Medulla oblongata (tissue), 1 donor: Measurements from ENCODE around the gene SOX12.
"Not testable (repeated sequence)": the region's sequence is repeated elsewhere in the genome, so short reads cannot be mapped to it uniquely, and the experiment has no call there.

Experiments used
- DNase-seq: peaks from one replicate; pipeline ENCODE4 v3.0.0-alpha.2; 2015; ENCODE audit errors: extremely low spot score

The SOX12 gene

GRCh38 chr20:362271-363254 lies 37.2 kb downstream of the SOX12 start:
- peak; percentile 85 for DNase-seq

DNA sequence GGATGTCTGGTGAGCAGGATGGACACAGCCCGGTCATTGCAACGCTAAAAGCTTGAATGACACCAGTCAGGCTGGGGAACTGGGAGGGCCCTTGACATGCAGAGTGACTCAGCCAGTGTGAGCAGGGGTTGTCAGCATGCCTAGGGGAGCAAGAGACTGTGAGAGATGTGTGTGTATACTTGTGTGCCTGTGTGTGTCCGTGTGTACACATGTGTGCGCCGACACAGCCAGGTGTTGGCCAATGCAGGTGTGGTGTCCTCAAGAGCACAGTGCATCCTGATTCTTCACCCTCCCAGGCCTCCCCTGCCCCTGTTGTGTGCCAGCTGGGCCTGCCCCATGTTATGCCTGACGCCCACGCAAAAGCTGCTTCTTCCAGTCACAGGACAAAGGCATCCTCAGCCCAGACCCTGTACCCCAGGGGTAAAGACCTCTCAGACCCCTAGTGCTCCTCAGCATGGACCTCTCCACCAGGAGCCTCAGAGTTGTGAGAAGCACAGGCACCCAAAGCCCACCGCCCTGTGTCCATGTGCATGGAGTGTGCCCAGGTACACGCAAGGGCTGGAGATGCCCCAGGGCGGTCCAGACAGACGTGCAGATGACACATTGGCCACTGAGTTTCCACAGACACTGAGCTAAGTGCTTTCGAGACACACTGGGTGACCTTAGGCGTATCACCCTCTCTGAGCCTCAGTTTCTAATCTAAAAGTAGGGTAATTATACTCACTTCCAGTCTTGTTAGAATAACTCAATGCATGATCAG lies 38.1 kb downstream of the SOX12 start:
- DNase-seq, result no peak

DNA sequence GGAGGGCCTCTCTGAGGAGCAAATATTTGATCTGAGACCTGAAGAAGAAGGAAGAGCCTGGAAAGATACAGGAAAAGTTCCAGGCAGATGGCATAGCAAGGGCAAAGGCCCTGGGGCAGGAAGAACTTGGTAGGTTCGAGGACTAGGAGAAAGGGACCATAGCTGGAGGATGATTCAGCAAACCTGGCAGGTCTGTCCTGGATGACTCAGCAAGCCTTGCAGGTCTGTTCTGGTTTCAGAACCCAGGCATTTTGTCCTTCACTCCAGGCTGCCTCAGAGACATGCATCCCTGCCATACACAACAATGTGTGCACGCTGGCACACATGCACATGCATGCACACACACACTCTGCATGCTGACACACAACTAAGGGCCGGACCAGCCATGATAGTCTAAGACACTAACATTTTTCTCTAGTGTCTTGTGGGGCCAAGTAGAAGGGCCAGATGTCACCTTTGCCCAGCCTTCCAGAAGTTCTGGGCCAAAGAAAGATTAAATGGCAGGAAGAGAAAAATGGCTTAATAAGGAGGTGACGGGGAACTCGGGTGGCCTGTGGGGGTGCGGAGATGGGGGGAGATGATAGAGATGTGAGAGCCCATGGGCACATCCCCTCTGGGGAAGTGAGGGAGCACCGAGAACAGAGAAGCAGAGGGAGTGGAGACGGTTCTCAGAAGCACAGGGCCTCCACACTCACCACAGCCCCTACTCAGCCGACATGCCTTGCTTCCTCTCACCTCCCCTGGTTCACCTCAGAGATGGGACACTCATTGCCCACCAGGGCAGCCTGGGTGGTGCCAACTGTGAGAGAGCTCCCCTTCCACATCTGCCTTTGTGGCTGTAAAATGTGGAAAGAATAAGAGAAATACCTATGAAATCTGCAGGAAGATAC lies 39.8 kb downstream of the SOX12 start:
- no peak for DNase-seq

DNA sequence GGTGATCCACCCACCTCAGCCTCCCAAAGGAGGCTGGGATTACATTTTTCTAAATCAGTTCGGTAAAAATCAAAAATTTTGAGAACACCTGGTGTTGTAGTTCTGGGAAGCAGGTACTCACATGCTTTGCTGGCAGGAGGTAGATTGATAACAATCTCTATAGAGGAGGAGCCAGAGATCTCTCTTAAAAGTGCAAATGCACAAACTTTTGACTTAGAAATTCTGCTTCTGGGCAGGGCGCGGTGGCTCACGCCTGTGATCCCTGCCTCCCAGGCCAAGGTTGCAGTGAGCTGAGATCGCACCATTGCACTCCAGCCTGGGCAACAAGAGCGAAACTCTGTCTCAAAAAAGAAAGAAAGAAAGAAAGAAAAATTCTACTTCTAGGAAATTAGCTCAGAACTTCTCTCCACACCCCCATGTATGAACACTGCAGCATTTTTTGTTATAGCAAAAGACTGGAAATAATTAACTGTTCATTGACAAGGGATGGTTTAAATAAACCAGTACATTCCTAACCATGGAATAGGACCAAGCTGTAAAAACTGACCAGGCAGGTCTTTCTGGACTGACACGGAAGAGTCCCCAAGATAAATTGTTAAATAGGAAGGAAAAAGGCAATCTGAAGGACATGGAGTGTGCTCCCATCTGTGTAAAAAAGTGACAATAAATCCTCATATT lies 40.8 kb downstream of the SOX12 start:
- no peak for DNase-seq

DNA sequence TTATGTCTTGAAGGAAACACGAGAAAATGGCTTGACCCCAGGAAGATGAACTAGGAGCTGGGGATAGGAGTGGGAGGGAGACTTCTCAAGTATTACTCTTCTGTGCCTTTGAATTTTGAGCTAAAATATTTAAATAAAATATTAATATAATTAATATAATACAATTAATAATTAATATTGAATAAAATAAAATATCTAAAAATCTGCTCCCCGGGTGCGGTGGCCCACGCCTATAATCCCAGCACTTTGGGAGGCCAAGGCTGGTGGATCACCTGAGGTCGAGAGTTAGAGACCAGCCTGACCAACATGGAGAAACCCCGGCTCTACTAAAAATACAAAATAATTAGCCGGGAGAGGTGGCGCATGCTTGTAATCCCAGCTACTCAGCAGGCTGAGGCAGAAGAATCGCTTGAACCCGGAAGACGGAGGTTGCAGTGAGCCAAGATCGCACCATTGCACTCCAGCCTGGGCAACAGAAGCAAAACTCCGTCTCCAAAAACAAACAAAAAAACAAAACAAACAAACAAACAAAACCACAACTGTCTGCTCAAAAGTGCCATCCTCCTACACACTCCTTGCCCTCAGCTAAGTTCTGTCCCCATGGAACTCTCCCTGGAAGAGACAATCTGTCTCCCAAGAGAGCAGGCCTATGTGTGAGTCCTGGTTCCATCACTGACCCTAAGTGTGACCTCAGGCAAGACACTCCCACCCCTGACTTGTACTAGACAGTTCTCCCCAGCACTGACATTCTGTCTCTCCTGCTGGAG lies 41.5 kb downstream of the SOX12 start:
- no peak for DNase-seq

DNA sequence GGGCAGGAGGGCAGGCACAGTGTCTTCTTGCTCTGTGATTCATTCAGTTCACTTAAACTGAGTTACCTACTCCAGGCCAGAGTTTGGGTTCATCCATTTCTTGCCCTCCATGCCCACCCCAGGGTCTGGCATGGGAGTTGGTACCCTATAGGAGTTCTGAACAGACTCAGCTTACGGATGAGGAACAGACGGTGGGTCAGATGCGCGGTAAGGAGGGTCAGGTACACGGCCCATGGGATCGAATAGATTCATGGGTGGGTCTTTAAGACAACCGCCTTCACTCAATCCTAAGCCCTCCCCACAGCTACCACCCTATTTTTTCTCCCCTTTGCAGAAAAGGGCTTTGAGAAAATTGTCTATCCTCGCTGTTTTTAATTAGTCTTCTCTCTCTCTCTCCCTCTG lies 42.1 kb downstream of the SOX12 start:
- DNase-seq, result no peak

DNA sequence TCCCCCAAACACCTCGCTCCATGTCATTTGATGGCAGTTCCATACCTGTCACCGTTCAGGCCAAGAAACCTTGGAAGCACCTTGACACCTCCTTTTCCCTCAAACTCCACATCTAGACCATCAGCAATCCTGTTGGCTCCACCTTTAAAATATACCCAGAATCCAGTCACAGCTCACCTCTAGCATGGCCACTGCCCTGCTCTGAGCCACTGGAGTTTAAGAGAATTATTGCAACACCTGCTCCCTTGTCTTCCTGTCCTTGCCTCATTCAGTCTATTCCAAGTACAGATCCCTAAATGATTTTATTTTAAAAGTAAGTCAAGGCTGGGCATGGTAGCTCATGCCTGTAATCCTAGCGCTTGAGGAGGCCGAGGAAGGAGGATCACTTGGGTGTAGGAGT lies 43.6 kb downstream of the SOX12 start:
- DNase-seq, result no peak

DNA sequence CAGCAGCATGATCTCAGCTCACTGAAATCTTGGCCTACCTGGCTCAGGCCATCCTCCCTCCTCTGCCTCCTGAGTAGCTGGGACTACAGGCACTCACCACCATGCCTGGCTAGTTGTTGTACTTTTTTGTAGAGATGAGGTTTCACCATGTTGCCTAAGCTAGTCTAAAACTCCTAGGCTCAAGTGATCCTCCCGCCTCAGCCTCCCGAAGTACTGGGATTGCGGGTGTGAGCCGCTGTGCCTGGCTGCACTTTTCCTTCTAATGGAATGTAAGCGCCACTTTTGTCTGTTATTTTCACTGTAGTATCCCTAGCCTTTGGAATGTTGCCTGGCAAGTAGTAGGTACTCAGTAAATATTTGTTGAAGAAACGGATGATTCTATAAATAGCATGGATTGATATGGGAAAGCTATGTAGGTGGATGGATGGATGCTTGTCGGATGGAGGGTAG lies 44.8 kb downstream of the SOX12 start:
- no peak for DNase-seq

DNA sequence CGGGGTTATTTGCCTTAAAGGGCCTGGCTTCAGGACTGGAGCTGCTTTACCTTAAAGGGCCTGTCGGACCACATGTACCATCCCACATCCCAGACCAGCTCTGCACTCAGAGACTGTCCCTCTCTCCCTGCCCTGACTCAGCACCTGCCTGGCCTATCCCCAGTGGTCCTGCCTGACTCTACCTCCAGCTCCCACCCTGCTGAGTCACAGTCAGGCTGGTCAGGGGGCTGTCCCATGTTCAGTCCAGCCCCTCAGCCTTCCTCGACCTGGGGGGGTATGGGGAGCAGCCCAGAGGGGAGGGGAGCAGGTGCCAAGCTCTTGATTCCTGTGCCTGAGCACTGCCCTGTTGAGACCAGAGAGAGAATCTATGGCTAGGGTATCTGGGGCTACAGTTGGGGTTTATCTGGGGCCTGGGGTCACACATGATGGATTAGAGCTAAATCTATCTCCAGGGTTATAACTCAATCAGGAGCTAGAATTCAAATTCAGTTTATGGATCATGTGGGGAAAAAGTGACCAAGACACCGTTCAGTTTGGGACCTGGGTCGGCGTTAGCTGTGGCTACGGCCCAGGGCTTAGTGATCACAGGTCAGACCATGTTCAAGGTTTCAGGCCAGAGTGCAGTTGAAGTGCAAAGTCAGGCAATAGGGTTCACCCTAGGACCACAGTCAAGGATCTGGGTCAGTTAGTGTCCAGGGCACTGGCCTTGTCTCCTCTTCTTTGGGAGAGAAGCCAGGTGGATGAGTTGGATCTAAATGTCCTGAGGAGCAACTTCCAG lies 45.8 kb downstream of the SOX12 start:
- DNase-seq, result no peak

- DNase-seq, result no peak
These were observed 46.6 kb downstream of the SOX12 start for GRCh38 chr20:371755-372542.

DNA sequence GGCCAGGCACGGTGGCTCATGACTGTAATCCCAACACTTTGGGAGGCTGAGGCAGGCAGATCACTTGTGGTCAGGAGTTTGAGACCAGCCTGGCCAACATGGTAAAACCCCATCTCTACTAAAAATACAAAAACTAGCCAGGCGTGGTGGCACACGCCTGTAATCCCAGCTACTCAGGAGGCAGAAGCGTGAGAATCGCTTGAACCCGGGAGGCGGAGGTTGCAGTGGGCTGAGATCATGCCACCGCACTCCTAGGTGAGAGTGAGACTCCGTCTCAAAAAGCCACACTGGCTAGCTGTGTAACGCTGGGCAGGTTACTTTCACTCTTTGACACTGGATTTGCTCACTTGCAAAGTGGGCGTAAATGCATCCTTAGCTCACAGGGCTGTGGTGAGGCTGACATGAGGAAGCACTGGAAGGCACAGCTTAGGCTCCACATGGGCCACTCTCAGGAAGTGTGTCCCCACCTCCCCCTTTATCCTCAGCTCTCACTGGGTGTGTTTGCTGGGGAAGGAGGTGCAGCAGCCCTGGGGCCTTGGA lies 47.3 kb downstream of the SOX12 start:
- DNase-seq, result not testable (repeated sequence)

- DNase-seq, result no peak
These were observed 48.0 kb downstream of the SOX12 start for GRCh38 chr20:373171-373890.

DNA sequence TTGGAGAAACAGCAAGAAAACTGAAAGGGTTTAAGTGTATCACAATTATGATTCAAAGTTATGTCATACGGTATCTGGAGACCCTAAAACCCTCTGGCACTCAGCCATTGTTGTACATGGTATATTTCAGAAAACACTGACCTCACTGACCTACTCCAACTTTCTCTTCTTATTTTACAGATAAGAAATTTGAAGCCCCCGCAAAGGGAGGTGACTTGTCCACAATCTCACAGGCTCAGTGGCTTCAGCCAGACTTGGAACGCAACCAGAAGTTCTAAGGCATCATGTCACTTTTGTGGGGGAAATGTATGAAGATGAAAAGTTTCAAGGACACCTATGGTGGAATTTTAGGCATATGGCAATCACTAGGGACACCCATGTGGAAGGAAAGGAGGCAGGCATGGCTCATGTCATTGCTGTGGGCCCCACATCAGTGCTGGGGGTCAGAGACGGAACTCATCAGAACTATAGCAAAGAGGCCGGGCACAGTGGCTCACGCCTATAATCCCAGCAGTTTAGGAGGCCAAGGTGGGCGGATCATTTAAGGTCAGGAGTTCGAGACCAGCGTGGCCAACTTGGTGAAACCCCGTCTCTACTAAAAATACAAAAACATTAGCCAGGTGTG lies 50.0 kb downstream of the SOX12 start:
- no peak for DNase-seq

DNA sequence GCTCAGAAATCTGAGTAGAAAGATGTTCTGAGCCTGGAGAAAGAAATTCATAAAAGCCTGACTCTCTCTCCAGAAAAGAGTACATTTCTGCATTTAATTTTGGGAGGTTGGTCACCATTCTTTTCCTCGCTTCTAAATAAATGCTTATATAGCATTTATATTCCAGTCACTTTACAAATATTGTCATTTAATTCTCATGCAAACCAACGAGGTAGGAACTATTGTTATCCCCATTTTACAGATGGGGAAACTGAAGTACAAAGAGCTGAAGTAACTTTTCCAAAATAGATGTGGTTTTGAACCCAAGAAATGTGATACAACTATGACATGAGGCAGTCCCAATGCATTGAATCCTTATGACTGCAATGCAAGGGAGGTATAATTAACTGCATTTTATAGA lies 50.7 kb downstream of the SOX12 start:
- DNase-seq, result no peak

DNA sequence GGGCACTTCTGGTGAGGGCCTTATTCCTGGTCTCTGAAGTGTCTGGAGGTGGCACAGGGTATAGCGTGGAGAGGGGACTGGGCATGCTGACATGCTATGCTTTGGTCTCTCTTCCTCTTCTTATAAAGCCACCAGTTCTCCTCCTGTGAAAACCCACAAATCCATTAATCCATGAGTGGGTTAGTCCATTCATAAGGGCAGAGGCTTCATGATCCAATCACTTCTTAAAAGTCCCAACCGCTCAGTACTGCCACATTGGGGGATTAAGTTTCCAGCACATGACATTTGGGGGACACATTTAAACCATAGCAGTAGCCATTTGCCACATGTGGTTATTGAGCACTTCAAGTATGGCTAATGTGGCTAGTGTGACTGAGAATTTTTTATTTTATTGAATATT lies 51.4 kb downstream of the SOX12 start:
- DNase-seq, result no peak

- DNase-seq, result not testable (repeated sequence)
These were observed 52.2 kb downstream of the SOX12 start for GRCh38 chr20:377578-377977.

GRCh38 chr20:378961-379336 lies 53.6 kb downstream of the SOX12 start:
- no peak for DNase-seq
